RKO (cell line): ENCODE measurements around the gene STOML1.
"Not testable (repeated sequence)": the region's sequence is repeated elsewhere in the genome, so short reads cannot be mapped to it uniquely, and the experiment has no call there.

Experiments
- DNase-seq: peaks from one replicate; pipeline ENCODE4 v3.0.0-alpha.2; 2016; ENCODE audit warnings: low spot score

STOML1 gene

GRCh38 chr15:73960472-73961070 is 31.5 kb downstream of the STOML1 start:
- not testable (repeated sequence) for DNase-seq

GRCh38 chr15:73959801-73960200 is 32.3 kb downstream of the STOML1 start:
- DNase-seq = no peak

GRCh38 chr15:73959012-73959581 is 33.0 kb downstream of the STOML1 start:
- peak; percentile 29 for DNase-seq

GRCh38 chr15:73957785-73958184 is 34.3 kb downstream of the STOML1 start:
- DNase-seq = no peak

GRCh38 chr15:73957276-73957675 is 34.8 kb downstream of the STOML1 start:
- no peak for DNase-seq

- DNase-seq = peak; percentile 60
These were observed 35.4 kb downstream of the STOML1 start for GRCh38 chr15:73956743-73957135.

GRCh38 chr15:73955861-73956742 is 36.0 kb downstream of the STOML1 start:
- no peak for DNase-seq

GRCh38 chr15:73955326-73955725 is 36.8 kb downstream of the STOML1 start:
- no peak for DNase-seq

- DNase-seq = no peak
These were observed 37.6 kb downstream of the STOML1 start for GRCh38 chr15:73954188-73955145.

GRCh38 chr15:73952913-73953750 is 39.0 kb downstream of the STOML1 start:
- DNase-seq = no peak

- no peak for DNase-seq
These were observed 39.8 kb downstream of the STOML1 start for GRCh38 chr15:73952171-73952912.

- no peak for DNase-seq
These were observed 40.5 kb downstream of the STOML1 start for GRCh38 chr15:73951601-73952000.

GRCh38 chr15:73950831-73951561 is 41.1 kb downstream of the STOML1 start:
- peak; percentile 88 for DNase-seq

- DNase-seq = no peak
These were observed 41.6 kb downstream of the STOML1 start for GRCh38 chr15:73950479-73950830.

- no peak for DNase-seq
These were observed 42.6 kb downstream of the STOML1 start for GRCh38 chr15:73949496-73949895.

GRCh38 chr15:73948982-73949381 is 43.1 kb downstream of the STOML1 start:
- no peak for DNase-seq

- DNase-seq = no peak
These were observed 43.7 kb downstream of the STOML1 start for GRCh38 chr15:73948396-73948795.

GRCh38 chr15:73947651-73948050 is 44.4 kb downstream of the STOML1 start:
- DNase-seq = no peak

GRCh38 chr15:73946795-73947370 is 45.2 kb downstream of the STOML1 start:
- no peak for DNase-seq
